ENCODE measurements around the gene ZNF668.

The ZNF668 gene

DNA sequence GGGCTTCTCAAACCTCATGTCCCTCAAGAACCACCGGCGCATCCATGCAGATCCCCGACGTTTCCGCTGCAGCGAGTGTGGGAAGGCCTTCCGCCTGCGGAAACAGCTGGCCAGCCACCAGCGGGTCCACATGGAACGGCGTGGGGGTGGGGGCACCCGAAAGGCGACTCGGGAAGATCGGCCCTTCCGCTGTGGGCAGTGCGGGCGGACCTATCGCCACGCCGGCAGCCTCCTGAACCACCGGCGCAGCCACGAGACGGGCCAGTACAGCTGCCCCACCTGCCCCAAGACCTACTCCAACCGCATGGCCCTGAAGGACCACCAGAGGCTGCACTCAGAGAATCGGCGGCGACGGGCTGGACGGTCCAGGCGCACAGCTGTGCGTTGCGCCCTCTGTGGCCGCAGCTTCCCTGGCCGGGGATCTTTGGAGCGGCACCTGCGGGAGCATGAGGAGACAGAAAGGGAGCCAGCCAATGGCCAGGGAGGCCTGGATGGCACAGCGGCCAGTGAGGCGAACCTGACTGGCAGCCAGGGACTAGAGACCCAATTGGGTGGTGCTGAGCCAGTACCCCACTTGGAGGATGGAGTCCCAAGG is 6.1 kb upstream of the ZNF668 start:
- no peak for ATAC-seq
- TF ChIP-seq PATZ1 (CRISPR knock-in tag; IDR thresholded peaks at IDR 0.05; ENCODE audit: borderline replicate concordance), result no peak
- TF ChIP-seq PPARA (CRISPR knock-in tag; IDR thresholded peaks at IDR 0.05; ENCODE audit: borderline replicate concordance), result no peak
- TF ChIP-seq ISL1 (CRISPR knock-in tag; IDR thresholded peaks at IDR 0.05), result no peak
- no peak for TF ChIP-seq ZNF70 (CRISPR knock-in tag; IDR thresholded peaks at IDR 0.05)
- TF ChIP-seq, protein P1, sequence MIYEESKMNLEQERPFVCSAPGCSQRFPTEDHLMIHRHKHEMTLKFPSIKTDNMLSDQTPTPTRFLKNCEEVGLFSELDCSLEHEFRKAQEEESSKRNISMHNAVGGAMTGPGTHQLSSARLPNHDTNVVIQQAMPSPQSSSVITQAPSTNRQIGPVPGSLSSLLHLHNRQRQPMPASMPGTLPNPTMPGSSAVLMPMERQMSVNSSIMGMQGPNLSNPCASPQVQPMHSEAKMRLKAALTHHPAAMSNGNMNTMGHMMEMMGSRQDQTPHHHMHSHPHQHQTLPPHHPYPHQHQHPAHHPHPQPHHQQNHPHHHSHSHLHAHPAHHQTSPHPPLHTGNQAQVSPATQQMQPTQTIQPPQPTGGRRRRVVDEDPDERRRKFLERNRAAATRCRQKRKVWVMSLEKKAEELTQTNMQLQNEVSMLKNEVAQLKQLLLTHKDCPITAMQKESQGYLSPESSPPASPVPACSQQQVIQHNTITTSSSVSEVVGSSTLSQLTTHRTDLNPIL (CRISPR knock-in tag; IDR thresholded peaks at IDR 0.05; ENCODE audit: low read depth), result no peak
- no peak for TF ChIP-seq ARNTL (CRISPR knock-in tag; IDR thresholded peaks at IDR 0.05; ENCODE audit: borderline replicate concordance, low read depth)

GRCh38 chr16:31079342-31079944 is 5.4 kb upstream of the ZNF668 start:
- ATAC-seq, result no peak
- TF ChIP-seq ZFP30 (CRISPR knock-in tag; IDR thresholded peaks at IDR 0.05) (no peak), ESRRG (CRISPR knock-in tag; IDR thresholded peaks at IDR 0.05) (no peak), ZNF70 (CRISPR knock-in tag; IDR thresholded peaks at IDR 0.05) (no peak), RARB (CRISPR knock-in tag; IDR thresholded peaks at IDR 0.05) (no peak), ARNTL (CRISPR knock-in tag; IDR thresholded peaks at IDR 0.05; ENCODE audit: borderline replicate concordance, low read depth) (no peak), ZFP3 (CRISPR knock-in tag; IDR thresholded peaks at IDR 0.05) (no peak), CSDC2 (CRISPR knock-in tag; IDR thresholded peaks at IDR 0.05) (no peak), PPARA (CRISPR knock-in tag; IDR thresholded peaks at IDR 0.05; ENCODE audit: borderline replicate concordance) (no peak), GLIS3 (CRISPR knock-in tag; IDR thresholded peaks at IDR 0.05) (no peak), BACH2 (CRISPR knock-in tag; IDR thresholded peaks at IDR 0.05; ENCODE audit: borderline replicate concordance) (no peak), SNAI2 (CRISPR knock-in tag; IDR thresholded peaks at IDR 0.05) (no peak)
- TF ChIP-seq, protein P2, sequence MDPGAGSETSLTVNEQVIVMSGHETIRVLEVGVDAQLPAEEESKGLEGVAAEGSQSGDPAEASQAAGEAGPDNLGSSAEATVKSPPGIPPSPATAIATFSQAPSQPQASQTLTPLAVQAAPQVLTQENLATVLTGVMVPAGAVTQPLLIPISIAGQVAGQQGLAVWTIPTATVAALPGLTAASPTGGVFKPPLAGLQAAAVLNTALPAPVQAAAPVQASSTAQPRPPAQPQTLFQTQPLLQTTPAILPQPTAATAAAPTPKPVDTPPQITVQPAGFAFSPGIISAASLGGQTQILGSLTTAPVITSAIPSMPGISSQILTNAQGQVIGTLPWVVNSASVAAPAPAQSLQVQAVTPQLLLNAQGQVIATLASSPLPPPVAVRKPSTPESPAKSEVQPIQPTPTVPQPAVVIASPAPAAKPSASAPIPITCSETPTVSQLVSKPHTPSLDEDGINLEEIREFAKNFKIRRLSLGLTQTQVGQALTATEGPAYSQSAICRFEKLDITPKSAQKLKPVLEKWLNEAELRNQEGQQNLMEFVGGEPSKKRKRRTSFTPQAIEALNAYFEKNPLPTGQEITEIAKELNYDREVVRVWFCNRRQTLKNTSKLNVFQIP (CRISPR knock-in tag; IDR thresholded peaks at IDR 0.05; ENCODE audit: borderline replicate concordance, low read depth), result no peak

DNA sequence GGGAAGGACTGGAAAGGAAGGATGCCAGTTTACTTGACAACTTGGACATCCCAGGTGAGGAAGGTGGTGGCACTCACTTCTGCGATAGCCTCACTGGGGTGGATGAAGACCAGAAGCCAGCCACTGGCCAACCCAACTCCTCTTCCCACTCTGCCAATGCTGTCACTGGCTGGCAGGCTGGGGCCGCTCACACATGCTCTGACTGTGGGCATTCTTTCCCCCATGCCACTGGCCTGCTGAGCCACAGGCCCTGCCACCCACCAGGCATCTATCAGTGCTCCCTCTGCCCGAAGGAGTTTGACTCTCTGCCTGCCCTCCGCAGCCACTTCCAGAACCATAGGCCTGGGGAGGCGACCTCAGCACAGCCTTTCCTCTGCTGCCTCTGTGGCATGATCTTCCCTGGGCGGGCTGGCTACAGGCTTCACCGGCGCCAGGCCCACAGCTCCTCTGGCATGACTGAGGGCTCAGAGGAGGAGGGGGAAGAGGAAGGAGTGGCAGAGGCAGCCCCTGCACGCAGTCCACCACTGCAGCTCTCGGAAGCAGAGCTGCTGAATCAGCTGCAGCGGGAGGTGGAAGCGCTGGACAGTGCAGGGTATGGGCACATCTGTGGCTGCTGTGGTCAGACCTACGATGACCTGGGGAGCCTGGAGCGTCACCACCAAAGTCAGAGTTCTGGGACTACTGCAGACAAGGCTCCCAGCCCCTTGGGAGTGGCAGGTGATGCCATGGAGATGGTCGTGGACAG is 4.7 kb upstream of the ZNF668 start:
- ATAC-seq, result no peak
- TF ChIP-seq GLIS3 (CRISPR knock-in tag; IDR thresholded peaks at IDR 0.05) (no peak), RARB (CRISPR knock-in tag; IDR thresholded peaks at IDR 0.05) (no peak), BACH2 (CRISPR knock-in tag; IDR thresholded peaks at IDR 0.05; ENCODE audit: borderline replicate concordance) (no peak), ZNF8 (CRISPR knock-in tag; IDR thresholded peaks at IDR 0.05) (no peak), ESRRG (CRISPR knock-in tag; IDR thresholded peaks at IDR 0.05) (no peak), ZC3H10 (CRISPR knock-in tag; IDR thresholded peaks at IDR 0.05) (no peak), PATZ1 (CRISPR knock-in tag; IDR thresholded peaks at IDR 0.05; ENCODE audit: borderline replicate concordance) (no peak), ZNF70 (CRISPR knock-in tag; IDR thresholded peaks at IDR 0.05) (no peak), ISL1 (CRISPR knock-in tag; IDR thresholded peaks at IDR 0.05) (no peak)

DNA sequence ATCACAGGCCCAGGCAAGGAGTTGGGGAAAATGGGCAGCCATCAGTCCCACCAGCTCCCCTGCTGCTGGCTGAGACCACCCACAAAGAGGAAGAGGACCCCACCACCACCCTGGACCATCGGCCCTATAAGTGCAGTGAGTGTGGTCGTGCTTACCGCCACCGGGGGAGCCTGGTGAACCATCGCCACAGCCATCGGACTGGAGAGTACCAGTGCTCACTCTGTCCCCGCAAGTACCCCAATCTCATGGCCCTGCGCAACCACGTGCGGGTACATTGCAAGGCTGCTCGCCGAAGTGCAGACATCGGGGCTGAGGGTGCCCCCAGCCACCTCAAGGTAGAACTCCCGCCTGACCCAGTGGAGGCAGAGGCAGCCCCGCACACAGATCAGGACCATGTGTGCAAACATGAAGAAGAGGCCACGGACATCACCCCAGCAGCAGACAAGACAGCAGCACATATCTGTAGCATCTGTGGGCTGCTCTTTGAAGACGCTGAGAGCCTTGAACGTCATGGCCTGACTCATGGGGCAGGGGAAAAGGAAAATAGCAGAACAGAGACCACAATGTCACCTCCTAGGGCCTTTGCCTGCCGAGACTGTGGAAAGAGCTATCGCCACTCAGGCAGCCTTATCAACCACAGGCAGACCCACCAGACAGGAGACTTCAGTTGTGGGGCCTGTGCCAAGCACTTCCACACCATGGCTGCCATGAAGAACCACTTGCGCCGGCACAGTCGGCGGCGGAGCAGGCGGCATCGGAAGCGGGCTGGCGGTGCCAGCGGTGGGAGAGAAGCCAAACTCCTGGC is 3.8 kb upstream of the ZNF668 start:
- ATAC-seq, result no peak
- TF ChIP-seq TOX (CRISPR knock-in tag; IDR thresholded peaks at IDR 0.05; ENCODE audit: borderline replicate concordance) (no peak), TCF4 (CRISPR knock-in tag; IDR thresholded peaks at IDR 0.05; ENCODE audit: borderline replicate concordance) (no peak), PPARA (CRISPR knock-in tag; IDR thresholded peaks at IDR 0.05; ENCODE audit: borderline replicate concordance) (no peak), ZC3H10 (CRISPR knock-in tag; IDR thresholded peaks at IDR 0.05) (no peak)
